HCT116 (cell line): ENCODE results near the gene PDIA3. TPM values are rescaled to one million over a fixed set of nuclear protein-coding genes. Genes with fewer than 3 reads are reported as not detected.

Experiments
- ATAC-seq: fragments of 200-7000 bp; cut with Tn5 transposase; 2 replicates; pipeline ENCODE4 v1.9.1; 2020; ENCODE audit warnings: mild to moderate bottlenecking, moderate library complexity
- BruUV-seq: library from RNA; stranded (reverse); fragments of 400-500 nt; replicated peaks from 2 replicates; lab custom pipeline; 2021; lab: Mats Ljungman, UMichigan
- CTCF ChIA-PET: fragments of 300-600 bp; sonication (Branson Sonifier 250); formaldehyde crosslinking; loops from one replicate; lab custom pipeline; 2021; ENCODE audit warnings: antibody characterized with exemption; lab: Charles Lee
- POLR2A ChIA-PET: fragments of 300-600, 350-600 bp; sonication (Branson Sonifier 250); formaldehyde crosslinking; loops from one replicate; lab custom pipeline; 2021; ENCODE audit warnings: antibody characterized with exemption; lab: Charles Lee
- RAD21 ChIA-PET, 2 experiments: fragments of 300-600 bp; sonication (Branson Sonifier 250); formaldehyde crosslinking; loops; one replicate each; lab custom pipeline; 2023; ENCODE audit warnings: low total read pairs in 2 of 2; ENCODE audit not compliant: uncharacterized antibody in 2 of 2, unreplicated experiment in 2 of 2, low non-redundant PET in 1 of 2; lab: Charles Lee
- DNase-seq: peaks from one replicate; pipeline ENCODE4 v3.0.0-alpha.2; 2010; ENCODE audit warnings: low read depth, low spot score
- H2AFZ ChIP-seq: fragments of 200-600 bp; shearing (Covaris generic), sonication (generic); 2 replicates; pipeline ENCODE4 v1.6.1; 2017; ENCODE audit warnings: low read depth, mixed run types, mixed read lengths, antibody characterized with exemption, low read length; ENCODE audit not compliant: poor library complexity, severe bottlenecking
- H3K27ac ChIP-seq: 2 replicates; pipeline ENCODE4 v1.5.1; 2012; ENCODE audit warnings: low read depth, low read length
- H3K27me3 ChIP-seq: fragments of 200-600 bp; sonication (generic); 2 replicates; pipeline ENCODE4 v1.6.1; 2016; ENCODE audit warnings: mixed run types, low read length, mixed read lengths; ENCODE audit not compliant: insufficient read depth
- H3K36me3 ChIP-seq, 2 experiments: fragments of 200-500 bp in 1 of 2; fragments of 200-600 bp in 1 of 2; sonication (Bioruptor generic) in 1 of 2; sonication (generic) in 1 of 2; 2 replicates each; pipeline versions ENCODE4 v1.5.1 to v1.6.1; 2014 to 2016; ENCODE audit warnings: low read length in 2 of 2, inconsistent platforms in 1 of 2, mixed read lengths in 1 of 2, mixed run types in 1 of 2; ENCODE audit not compliant: insufficient read depth in 2 of 2, control insufficient read depth in 1 of 2
- H3K4me1 ChIP-seq, 2 experiments: fragments of 200-600 bp in 1 of 2; sonication (generic) in 1 of 2; 2 replicates each; pipeline versions ENCODE4 v1.5.1 to v1.6.1; 2012 to 2017; ENCODE audit warnings: low read length in 2 of 2, inconsistent platforms in 1 of 2, mild to moderate bottlenecking in 1 of 2, mixed read lengths in 1 of 2, mixed run types in 1 of 2, moderate library complexity in 1 of 2; ENCODE audit not compliant: insufficient read depth in 2 of 2, control insufficient read depth in 1 of 2
- H3K4me2 ChIP-seq: fragments of 200-600 bp; sonication (generic); 2 replicates; pipeline ENCODE4 v1.6.1; 2017; ENCODE audit warnings: mixed run types, low read length, mixed read lengths
- H3K4me3 ChIP-seq, 2 experiments: fragments of 200-600 bp in 1 of 2; sonication (generic) in 1 of 2; replicated peaks in 1 of 2; 2 replicates each; pipeline ENCODE4 v1.5.1; 2011 to 2016; ENCODE audit warnings: low read length in 2 of 2, control low read depth in 1 of 2, low read depth in 1 of 2, mild to moderate bottlenecking in 1 of 2, mixed read lengths in 1 of 2, mixed run types in 1 of 2
- H3K79me2 ChIP-seq: fragments of 200-600 bp; sonication (generic); 2 replicates; pipeline ENCODE4 v1.6.1; 2017; ENCODE audit warnings: mild to moderate bottlenecking, mixed run types, low read length, moderate library complexity, mixed read lengths; ENCODE audit not compliant: insufficient read depth
- H3K9ac ChIP-seq: fragments of 200-600 bp; sonication (generic); 2 replicates; pipeline ENCODE4 v1.6.1; 2016; ENCODE audit warnings: low read length, mixed read lengths
- H3K9me2 ChIP-seq: fragments of 200-600 bp; sonication (generic), shearing (Covaris generic); 2 replicates; pipeline ENCODE4 v1.6.1; 2017; ENCODE audit warnings: mixed run types, mild to moderate bottlenecking, moderate library complexity; ENCODE audit not compliant: insufficient read depth
- H3K9me3 ChIP-seq, 2 experiments: fragments of 200-500 bp in 1 of 2; fragments of 200-600 bp in 1 of 2; sonication (Bioruptor generic) in 1 of 2; sonication (generic) in 1 of 2; 2 replicates each; pipeline ENCODE4 v1.6.1; 2014 to 2017; ENCODE audit warnings: low read length in 2 of 2, mixed read lengths in 2 of 2, inconsistent platforms in 1 of 2, low read depth in 1 of 2, mild to moderate bottlenecking in 1 of 2, mixed run types in 1 of 2, moderate library complexity in 1 of 2; ENCODE audit not compliant: control insufficient read depth in 1 of 2, insufficient read depth in 1 of 2
- H4K20me1 ChIP-seq: fragments of 200-600 bp; sonication (generic), shearing (Covaris generic); 2 replicates; pipeline ENCODE4 v1.6.1; 2017; ENCODE audit warnings: mixed run types, mild to moderate bottlenecking, moderate library complexity; ENCODE audit not compliant: insufficient read depth
- ATF3 ChIP-seq: IDR thresholded peaks from 2 replicates; pipeline ENCODE4 v1.6.1; 2012
- CBX3 ChIP-seq: IDR thresholded peaks from 2 replicates; pipeline ENCODE4 v1.6.1; 2012; ENCODE audit warnings: low read depth
- CEBPB ChIP-seq: IDR thresholded peaks from 2 replicates; pipeline ENCODE4 v1.6.1; 2012; ENCODE audit warnings: low read depth
- CTCF ChIP-seq, 3 experiments: fragments of 200-600 bp in 1 of 3; sonication (generic) in 1 of 3; IDR thresholded peaks in 2 of 3; conservative IDR thresholded peaks in 1 of 3; 2 replicates each; pipeline ENCODE4 v1.5.1; 2012 to 2017; ENCODE audit warnings: low read depth in 2 of 3, low read length in 2 of 3, antibody characterized with exemption in 1 of 3, borderline replicate concordance in 1 of 3, control low read depth in 1 of 3, mild to moderate bottlenecking in 1 of 3, mixed read lengths in 1 of 3, mixed run types in 1 of 3, moderate library complexity in 1 of 3; ENCODE audit not compliant: insufficient read depth in 1 of 3
- EGR1 ChIP-seq: IDR thresholded peaks from 2 replicates; pipeline ENCODE4 v1.6.1; 2012; ENCODE audit warnings: low read depth
- ELF1 ChIP-seq: IDR thresholded peaks from 2 replicates; pipeline ENCODE4 v1.6.1; 2012; ENCODE audit warnings: low read depth, borderline replicate concordance
- EZH2 ChIP-seq: fragments of 200-600 bp; sonication (generic); IDR thresholded peaks from 2 replicates; pipeline ENCODE4 v1.6.1; 2017; ENCODE audit warnings: antibody characterized with exemption, mixed run types
- FOSL1 ChIP-seq: IDR thresholded peaks from 2 replicates; pipeline ENCODE4 v1.6.1; 2012; ENCODE audit warnings: low read depth
- JUND ChIP-seq: IDR thresholded peaks from 2 replicates; pipeline ENCODE4 v1.6.1; 2012
- POLR2AphosphoS5 ChIP-seq: IDR thresholded peaks from 2 replicates; pipeline ENCODE4 v1.6.1; 2011; ENCODE audit warnings: mild to moderate bottlenecking, low read depth, low read length, moderate library complexity
- RAD21 ChIP-seq: IDR thresholded peaks from 2 replicates; pipeline ENCODE4 v1.6.1; 2012; ENCODE audit warnings: low read depth, mild to moderate bottlenecking
- REST ChIP-seq: IDR thresholded peaks from 2 replicates; pipeline ENCODE4 v1.6.1; 2012; ENCODE audit warnings: low read depth
- SIN3A ChIP-seq: IDR thresholded peaks from 2 replicates; pipeline ENCODE4 v1.6.1; 2012; ENCODE audit warnings: low read depth
- SRF ChIP-seq: IDR thresholded peaks from 2 replicates; pipeline ENCODE4 v1.6.1; 2012; ENCODE audit warnings: low read depth
- TCF7L2 ChIP-seq: IDR thresholded peaks from 2 replicates; pipeline ENCODE4 v1.7.0; 2011; ENCODE audit warnings: borderline replicate concordance, inconsistent platforms; ENCODE audit not compliant: insufficient read depth, insufficient read length; ENCODE audit errors: extremely low read depth
- YY1 ChIP-seq: IDR thresholded peaks from 2 replicates; pipeline ENCODE4 v1.6.1; 2011; ENCODE audit warnings: low read length, low read depth, moderate library complexity, mild to moderate bottlenecking; ENCODE audit not compliant: insufficient replicate concordance; ENCODE audit errors: extremely low read depth
- ZBTB33 ChIP-seq: IDR thresholded peaks from 2 replicates; pipeline ENCODE4 v1.6.1; 2011; ENCODE audit warnings: mild to moderate bottlenecking, low read length, moderate library complexity; ENCODE audit not compliant: insufficient replicate concordance; ENCODE audit errors: extremely low read depth
- ZFX ChIP-seq: fragments of 450-650 bp; IDR thresholded peaks from 2 replicates; pipeline ENCODE4 v1.6.1; 2017
- ZNF274 ChIP-seq: fragments of 200-500 bp; sonication (Bioruptor generic); IDR thresholded peaks from 2 replicates; pipeline ENCODE4 v1.6.1; 2014; ENCODE audit warnings: mild to moderate bottlenecking, low read depth, low read length, inconsistent platforms
- intact Hi-C: fragments of 100-400 bp; cut with micrococcal nuclease; formaldehyde crosslinking; loops from 2 replicates; pipeline ENCODE4 v1.10.0; 2022
- total RNA-seq: library from RNA; stranded (reverse); gene quantifications from one replicate; pipeline ENCODE4 v1.2.1, GENCODE V29; 2021; ENCODE audit not compliant: unreplicated experiment

The PDIA3 gene
- total RNA-seq, 1 experiment from 2014 or later, result 435 TPM

- H3K9me3 ChIP-seq, result no peaks in the 10 kb centered on the region
- no peak overlapping the region for H3K4me2 ChIP-seq
- no peak overlapping the region for H2AFZ ChIP-seq
- no peaks in the 10 kb centered on the region for H4K20me1 ChIP-seq
- H3K9me2 ChIP-seq, result no peaks in the 10 kb centered on the region
- no peak overlapping the region for H3K27ac ChIP-seq
- H3K4me1 ChIP-seq, result peaks cover 13 to 23% of the 10 kb centered on the region in 2 experiments
- peaks cover 31 to 40% of the 10 kb centered on the region in 2 experiments for H3K36me3 ChIP-seq
- no peaks in the 10 kb centered on the region for H3K27me3 ChIP-seq
- peaks cover 37% of the 10 kb centered on the region for H3K79me2 ChIP-seq
- CTCF ChIA-PET, result interaction anchor here (0.6 kb wide), 1 partner anchor 17 kb away, joined by 3 read pairs; the partner anchor contains the start of gene ELL3
- POLR2A ChIA-PET, result no interaction called here
- TF ChIP-seq ZBTB33 (no peak), CBX3 (no peak), ELF1 (no peak), SRF (no peak), FOSL1 (no peak), YY1 (no peak), POLR2AphosphoS5 (no peak), SIN3A (no peak), REST (no peak), TCF7L2 (no peak), EGR1 (no peak), CEBPB (no peak), ATF3 (no peak), RAD21 (no peak), JUND (no peak), CTCF (IDR thresholded peaks at IDR 0.05 in 2 of 3, conservative IDR thresholded peaks at IDR 0.05 in 1 of 3; ENCODE audit: borderline replicate concordance in 1 of 3, insufficient read depth in 1 of 3, low read depth in 2 of 3, low read length in 2 of 3) (no peak), ZFX (no peak), ZNF274 (no peak), EZH2 (no peak)
- TF ChIP-seq, all 23 proteins: peak for 0
- RAD21 ChIA-PET, result no interaction called here
- no TSS peak for BruUV-seq
- ATAC-seq, result no peak
- DNase-seq, result no peak
- Histone ChIP-seq H3K4me3 (no peak overlapping the region), H3K9ac (no peak overlapping the region)
- intact Hi-C loops, result no loop called here
Observed at GRCh38 chr15:43794269-43795037, 48.2 kb downstream of the PDIA3 start.
